GM10847 (cell line): ENCODE measurements around the gene LSMEM2.

ENCODE experiments used
- POLR2A ChIP-seq: IDR thresholded peaks from 2 replicates; pipeline ENCODE4 v1.6.1; 2011; ENCODE audit not compliant: insufficient read length; ENCODE audit errors: extremely low read depth

Gene LSMEM2

DNA sequence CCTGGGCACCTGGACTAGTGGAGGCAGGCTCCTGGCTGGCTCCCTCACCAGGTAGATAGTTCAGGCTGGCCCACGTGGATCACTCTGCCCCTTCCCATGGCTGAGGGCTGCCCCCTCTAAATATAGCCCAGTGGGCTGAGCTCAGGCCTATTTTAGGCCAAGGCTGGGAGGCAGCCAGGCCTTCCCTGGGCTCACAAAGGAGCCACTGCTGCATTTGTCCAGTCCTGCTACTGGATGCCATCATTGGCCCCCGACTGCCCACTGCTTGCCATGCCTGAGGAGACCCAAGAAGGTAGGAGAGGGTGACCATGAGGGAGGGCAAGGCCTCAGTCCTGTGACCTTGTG is at the start of gene LSMEM2:
Gene LSMEM2, plus strand, starts transcription at position 208 of the 345 bp plus-strand sequence. Its CDS starts 27 bp downstream, at position 235.
- no peak for TF ChIP-seq POLR2A

DNA sequence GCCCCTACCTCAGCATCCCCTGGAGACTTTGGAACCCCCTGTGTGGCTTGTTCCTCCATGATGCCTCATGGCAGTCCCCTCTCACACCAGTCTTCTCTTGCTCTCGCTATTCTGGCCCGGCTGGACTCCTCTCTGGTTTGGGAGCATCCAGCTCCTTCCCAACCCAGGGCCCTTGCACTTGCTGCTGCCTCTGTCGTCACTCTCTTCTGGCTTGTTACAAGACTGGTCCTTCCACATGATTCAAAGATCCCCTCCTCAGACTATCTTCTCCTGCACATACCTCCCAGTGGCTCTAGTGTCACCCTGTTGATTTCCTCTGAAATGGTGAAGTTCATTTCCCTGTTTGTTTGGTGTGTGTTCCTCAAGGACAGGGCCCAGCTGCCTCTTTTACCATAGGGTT is 49.4 kb upstream of the LSMEM2 start:
- TF ChIP-seq POLR2A: no peak

DNA sequence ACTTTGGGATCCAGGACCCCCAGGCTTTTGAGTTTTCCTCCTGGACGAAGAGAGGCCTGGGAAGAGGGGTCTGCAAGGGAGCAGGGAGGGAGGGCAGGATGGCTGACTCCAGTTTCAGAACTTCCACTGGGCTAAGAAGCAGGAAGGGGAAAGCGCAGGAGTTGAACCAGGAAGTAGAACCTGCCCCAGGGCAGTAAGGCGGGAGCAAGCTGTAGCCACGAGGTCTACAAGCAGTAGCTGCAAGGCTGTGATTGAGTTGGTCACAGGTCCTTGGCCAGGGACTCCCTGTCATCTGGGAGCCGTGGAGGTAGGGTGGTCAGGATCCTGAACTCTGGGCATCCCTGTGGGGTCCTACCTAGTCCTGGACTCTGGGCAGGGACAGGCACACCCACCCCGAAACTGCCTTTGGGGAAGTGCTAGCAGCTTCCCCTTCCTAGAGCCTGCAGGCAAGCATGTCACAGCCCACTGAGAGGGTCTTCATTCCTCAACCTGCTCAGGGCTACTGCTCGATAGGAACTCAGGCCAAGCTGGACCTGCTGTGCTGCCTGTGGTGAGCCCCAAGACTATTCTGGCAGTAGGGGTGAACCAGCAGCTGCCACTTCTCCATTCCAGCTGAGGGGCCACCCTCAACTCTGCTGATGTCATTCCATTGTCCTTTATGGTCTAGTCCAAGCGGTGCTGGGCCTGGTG is 48.6 kb upstream of the LSMEM2 start:
- TF ChIP-seq POLR2A: no peak

DNA sequence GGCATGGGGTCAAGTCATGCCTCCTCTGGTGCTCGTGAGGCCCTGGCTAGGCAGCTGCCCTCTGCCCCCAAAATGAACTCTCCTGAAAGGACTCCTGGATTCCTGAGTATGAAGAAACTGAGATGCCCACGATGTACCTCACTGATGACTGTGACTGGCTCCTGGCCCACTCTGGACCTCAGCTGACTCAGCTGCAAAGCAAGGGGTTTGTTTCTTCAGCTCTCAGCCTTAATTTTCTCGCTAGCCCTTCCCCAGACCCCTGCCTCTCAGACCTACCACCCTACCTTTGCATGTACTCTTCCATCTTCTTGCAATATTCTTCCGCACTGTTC is 48.1 kb upstream of the LSMEM2 start:
- TF ChIP-seq POLR2A: no peak

DNA sequence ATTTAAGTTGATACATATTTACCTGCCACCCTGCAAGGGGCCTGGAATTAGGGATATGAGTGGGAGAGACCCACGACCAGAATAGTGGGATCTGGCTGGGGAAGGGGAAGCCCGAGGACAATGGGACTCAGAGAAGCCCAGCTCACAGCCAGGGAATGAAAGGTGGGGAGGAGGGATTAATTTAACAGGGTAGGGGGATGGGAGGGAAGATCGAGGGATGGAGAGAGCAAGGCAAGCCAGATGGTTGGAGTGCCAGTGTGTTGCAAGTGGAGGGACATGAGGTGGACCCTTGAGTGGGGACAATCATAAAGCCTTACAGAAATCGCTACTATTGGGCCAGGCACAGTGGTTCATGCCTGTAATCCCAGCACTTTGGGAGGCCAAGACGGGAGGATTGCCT is 47.3 kb upstream of the LSMEM2 start:
- no peak for TF ChIP-seq POLR2A

DNA sequence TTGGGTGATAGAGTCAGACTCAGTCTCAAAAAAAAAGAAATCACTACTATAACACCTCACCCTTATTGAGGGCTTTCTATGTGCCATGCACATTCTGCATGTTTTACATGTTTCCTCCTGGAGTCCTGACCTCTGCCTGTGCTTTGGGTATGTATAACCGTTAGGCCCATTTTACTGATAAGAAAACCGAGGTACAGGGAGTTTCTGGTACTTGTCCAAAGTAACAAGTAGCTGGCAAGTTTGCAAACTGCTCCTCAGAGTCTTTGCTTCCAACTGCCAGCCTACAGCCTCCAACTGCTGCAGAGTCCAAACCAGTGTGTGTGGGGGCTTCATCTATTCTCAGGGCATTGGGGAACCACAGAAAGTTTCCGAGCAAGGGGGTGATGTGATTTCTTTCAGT is 46.6 kb upstream of the LSMEM2 start:
- no peak for TF ChIP-seq POLR2A

DNA sequence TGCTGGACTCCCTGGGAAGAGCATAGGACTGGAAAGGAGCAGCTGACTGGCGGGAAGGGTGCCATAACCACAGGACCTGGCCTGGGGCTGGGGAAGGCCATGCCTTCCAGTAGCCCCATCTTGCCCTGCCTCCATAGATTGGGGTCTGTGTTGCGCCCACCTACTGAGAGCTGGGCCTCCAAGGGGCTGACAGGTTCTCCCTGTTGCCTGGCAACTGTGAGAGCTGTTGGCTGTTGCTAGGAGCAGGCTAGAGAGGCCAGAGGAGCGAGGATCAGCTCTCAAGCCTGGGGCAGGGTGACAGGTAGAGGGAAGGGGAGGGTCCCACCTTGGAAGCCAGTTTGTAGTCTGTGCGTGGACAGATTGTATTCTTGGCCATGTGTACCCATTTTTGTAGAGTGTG is 45.7 kb upstream of the LSMEM2 start:
- TF ChIP-seq POLR2A: no peak

DNA sequence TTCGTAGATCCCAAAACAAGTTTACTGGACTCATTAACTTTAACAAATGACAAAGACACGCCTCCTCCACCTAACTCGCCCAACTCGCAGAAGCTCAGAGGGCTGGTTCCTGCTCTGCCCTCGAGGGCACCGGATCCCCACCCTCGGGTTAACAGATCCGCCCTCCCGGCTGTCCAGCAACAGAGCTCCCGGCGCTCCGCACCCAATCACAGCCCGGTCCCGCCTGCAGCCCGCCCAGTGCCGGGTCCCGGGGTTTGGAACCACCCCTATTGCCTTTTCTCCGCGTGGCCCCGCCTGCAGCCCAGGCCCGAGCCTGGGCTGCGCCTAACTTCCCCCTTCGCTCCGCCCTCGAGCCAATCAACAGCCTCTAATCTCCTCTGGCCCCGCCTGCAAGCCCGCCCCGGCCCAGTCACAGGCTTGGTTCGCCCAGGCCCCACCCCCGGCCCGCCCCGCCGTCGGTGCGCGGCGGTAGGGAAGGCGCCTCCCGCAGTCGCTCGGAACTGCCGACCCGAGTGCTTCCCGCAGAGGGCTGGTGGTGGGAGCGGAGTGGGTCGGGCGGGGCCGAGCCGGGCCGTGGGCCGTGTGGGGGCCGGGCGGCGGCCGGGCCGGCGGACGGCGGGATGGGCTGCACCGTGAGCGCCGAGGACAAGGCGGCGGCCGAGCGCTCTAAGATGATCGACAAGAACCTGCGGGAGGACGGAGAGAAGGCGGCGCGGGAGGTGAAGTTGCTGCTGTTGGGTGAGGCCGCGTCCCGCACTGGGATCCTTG is 43.0 kb upstream of the LSMEM2 start, which contains the start of gene GNAI2:
Gene GNAI2, plus strand, starts transcription at position 489 of the 768 bp plus-strand sequence. Its CDS starts 132 bp downstream, at position 621.
- peak; percentile 96 for TF ChIP-seq POLR2A

DNA sequence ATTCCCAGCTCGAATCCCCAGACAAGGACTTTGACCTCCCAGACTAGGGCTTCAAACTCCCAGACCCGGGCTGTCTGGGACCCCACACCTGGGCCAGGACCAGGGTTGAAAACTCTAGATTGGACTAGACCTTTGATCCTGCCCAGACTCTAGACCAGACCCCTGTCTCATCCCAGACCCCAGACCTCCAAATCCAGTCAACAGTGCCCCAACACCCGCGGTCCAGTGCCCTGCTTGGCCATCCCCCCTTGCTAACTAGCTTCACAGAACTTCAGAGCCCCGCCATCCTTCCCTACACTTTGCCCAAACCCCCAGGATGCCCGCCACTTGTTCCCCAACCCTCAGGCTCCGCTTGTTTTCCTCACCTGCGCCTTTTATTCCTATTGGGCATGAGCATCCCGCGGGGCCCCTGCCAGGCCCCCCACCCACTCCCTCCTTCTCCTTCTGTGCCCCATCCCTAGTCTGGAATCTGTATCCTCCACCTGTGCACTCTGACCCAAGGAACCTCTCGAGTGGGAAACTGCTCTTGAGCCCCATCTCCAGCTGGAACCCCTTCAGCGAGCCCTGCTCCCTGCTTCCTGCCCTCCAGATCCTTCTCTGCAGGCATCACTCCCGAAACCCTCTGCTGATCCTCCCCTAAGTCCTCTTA is 42.3 kb upstream of the LSMEM2 start:
- TF ChIP-seq POLR2A: no peak

DNA sequence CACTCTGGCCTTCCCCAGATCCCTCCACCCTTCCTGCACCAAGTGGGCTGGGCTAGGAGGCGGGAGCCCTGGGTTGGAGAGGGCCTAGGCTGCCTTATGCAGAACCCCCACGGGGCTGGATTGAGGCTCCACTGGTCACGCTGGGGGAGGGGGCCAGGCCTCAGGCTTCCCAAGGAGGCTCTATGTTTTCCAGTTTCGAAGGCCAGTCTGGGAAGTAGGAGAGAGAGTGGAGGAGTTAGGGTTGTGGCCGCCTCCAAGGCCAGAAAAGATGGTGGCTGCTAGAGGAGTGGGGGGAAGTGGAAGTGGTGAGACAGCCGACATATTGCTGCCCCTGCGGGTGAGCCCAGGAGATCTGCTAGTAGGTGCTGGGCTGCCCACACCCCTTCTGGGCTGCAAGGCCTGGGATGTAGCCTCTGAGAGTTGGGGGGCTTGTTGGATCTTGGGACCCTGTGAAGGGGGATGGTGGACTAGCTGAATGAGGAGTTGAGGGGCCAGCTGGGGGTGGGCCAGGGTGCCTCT is 41.7 kb upstream of the LSMEM2 start:
- no peak for TF ChIP-seq POLR2A

DNA sequence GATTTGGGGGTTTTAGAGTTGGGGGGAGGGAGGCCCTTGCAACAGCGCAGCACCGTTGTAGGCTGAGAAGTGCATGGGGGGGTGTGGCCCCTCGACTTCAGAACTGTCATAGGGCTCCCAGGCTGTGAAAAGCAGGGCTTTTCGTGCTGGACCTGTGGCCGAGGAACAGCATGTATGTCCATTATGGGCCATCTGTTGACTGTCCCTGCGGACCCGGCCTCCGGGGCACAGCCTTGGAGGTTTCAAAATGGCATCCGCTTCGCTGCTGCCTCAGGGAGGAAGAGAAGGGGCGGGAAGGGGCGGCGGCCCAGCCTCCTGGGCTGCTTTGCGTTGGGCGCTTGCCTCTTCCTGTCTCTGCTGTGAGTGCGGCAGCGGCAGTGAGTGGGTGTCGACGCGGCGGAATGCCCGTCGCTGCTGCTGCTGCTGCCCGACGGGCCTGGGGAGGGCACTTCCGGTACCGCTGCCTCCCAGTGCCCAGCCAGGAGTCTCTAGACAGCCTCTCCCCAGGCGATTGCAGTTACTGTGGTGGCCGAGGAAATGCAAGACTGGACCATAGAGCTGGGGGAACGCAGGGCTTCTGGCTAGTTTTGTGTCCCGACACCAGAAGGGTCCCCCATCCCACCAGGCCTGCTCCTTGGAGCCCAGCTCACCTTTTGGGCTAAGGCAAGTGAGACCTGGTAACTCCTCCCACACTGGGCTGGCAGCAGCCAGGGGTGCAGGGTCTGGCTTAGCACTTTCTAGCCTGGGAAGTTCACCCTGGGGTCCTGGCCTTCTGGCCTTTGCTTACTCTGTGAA is 40.9 kb upstream of the LSMEM2 start:
- TF ChIP-seq POLR2A: peak; percentile 54

DNA sequence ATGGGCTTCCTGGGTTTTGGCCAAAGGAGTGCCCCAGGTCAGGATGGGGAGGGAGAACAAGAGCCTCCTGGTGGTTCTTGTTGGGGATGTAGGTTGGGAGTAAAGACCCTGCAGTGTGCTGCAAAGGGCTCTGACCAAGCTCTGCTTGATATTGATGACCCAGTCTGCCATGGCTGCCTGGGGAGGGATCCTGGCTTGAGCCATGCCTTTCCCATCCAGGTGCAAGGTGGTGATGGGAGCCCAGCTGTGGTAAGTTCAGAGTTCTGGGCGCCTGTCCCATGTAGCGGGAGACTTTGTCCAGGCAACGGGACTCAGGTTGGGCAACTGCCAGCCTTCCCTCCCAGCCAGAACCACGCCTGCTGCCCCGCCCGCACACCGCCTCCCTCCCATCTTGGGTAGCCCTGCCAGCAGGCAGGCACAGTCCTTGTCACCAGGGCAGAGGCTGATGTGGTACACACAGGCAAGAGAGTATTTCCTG is 40.3 kb upstream of the LSMEM2 start:
- TF ChIP-seq POLR2A: no peak

DNA sequence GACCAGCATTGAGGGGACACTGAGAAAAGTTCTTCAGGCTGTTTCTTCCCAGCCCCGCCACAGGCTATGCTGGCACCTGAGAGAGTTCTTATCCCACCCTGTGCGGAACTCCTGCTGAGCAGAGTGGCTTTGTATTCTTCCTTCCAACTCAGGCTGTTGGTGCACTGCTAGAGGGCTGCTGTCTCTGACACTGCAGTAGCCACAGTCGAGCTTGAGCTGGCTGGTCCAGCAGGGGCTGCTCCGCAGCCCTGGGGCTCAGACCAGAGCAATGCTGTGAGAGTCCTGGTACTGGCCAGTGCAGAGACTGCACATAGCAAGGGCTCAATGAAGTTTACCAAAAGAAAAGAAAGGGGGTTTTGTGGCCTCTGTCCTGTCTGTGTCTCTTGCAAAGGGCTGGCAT is 39.2 kb upstream of the LSMEM2 start:
- no peak for TF ChIP-seq POLR2A

DNA sequence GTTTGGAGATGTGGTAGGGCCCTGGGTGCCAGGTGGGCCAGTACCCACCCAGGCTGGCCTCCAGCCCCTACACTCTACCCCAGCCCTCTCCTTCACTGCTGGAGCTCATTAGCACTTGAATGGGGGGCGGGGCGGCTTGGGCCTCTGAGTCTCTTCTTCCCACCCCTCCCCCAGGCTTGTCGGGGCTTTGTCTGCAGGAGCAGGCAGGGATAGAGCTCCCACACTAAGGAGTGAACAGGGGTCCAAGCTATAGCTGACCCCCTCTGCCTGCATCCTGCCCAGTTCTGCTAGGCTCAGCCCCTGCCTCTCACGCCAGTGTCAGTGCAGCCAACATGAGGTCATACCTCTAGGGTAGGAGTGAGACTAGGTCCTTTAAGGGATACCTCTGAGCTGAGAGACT is 37.7 kb upstream of the LSMEM2 start:
- TF ChIP-seq POLR2A: no peak

DNA sequence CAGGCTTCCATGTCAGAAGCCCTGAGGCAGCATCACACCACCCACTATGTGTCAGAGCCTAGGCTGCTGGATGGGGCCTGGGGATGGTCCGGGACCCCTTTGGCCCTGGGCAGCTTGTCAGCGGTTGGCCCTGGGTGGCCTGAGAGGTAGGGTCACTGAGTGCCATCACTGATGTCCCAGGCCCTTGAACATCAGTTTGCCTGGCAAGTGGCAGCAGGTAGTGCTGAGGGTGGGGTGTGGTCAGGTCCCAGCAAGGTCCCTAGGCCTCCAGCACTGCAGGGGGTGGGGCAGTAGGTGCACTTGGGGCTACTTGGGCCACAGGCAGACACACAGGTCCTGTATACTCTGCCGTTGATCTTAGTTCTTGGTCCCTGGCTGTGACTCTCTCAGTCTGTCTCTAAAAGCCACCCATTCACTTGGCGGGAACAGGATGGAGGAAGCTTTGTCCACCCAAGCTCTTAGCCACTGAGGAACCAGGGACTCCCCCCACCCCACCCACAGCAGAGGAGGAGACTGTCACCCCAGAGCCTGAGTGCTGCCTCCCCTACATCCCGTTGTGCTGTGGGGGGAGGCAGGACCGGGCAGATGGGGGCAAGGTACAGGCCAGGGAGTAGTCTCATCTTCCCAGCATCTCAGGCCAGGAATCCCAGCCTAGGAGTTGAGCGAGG is 37.0 kb upstream of the LSMEM2 start:
- TF ChIP-seq POLR2A: no peak

DNA sequence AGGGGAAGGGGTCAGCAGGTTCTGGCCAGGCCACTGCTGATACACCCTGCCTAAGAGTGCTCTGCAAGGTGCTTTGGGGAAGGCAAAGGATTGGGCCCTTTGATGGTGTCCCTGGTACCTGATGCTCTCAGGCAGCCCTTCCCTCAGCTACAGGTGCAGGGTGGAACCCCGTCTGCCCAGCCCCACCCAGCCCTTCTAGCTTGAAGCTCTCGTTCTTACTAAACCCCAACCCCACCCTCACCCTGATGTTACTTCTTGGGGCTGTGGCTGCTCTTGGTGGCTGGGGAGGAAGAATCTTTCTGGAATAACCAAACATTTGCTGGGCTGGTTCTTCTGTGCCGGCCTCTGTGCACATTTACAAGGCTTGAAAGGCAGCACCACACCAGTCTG is 36.5 kb upstream of the LSMEM2 start:
- TF ChIP-seq POLR2A: no peak
